Measurements from ENCODE around the gene VAV3.

VAV3 gene

DNA sequence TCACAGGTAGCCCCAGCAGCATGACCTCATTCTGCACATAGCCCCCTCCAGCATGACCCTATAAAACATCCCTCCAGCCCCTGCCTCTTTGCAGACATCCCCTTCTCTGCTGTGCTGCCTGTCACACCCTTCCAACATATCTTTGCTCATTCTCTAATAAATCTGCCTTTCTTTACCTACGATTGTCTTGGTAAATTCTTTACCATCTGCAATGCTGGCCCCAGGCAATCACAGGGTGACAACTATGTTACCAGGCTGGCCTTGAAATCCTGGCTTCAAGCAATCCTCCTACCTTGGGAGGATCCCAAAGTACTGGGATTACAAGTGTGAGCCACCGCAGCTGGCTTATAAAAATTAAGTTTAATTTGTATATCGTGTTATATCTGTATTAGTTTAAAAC is 134.5 kb downstream of the VAV3 start:
- TF ChIP-seq, protein P1, sequence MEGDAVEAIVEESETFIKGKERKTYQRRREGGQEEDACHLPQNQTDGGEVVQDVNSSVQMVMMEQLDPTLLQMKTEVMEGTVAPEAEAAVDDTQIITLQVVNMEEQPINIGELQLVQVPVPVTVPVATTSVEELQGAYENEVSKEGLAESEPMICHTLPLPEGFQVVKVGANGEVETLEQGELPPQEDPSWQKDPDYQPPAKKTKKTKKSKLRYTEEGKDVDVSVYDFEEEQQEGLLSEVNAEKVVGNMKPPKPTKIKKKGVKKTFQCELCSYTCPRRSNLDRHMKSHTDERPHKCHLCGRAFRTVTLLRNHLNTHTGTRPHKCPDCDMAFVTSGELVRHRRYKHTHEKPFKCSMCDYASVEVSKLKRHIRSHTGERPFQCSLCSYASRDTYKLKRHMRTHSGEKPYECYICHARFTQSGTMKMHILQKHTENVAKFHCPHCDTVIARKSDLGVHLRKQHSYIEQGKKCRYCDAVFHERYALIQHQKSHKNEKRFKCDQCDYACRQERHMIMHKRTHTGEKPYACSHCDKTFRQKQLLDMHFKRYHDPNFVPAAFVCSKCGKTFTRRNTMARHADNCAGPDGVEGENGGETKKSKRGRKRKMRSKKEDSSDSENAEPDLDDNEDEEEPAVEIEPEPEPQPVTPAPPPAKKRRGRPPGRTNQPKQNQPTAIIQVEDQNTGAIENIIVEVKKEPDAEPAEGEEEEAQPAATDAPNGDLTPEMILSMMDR (IDR thresholded peaks at IDR 0.05; ENCODE audit: unreplicated experiment in 3 of 3) = no peak
- no peak overlapping the region for H3K4me3 Mint-ChIP-seq
- no peaks in the 10 kb centered on the region for H3K36me3 Mint-ChIP-seq (ENCODE audit: low read depth)
- no peak overlapping the region for H3K27ac Mint-ChIP-seq
- no peaks in the 10 kb centered on the region for H3K27me3 Mint-ChIP-seq (ENCODE audit: low read depth)
- peaks cover 3% of the 10 kb centered on the region for H3K4me1 Mint-ChIP-seq
- H3K9me3 Mint-ChIP-seq = no peaks in the 10 kb centered on the region

DNA sequence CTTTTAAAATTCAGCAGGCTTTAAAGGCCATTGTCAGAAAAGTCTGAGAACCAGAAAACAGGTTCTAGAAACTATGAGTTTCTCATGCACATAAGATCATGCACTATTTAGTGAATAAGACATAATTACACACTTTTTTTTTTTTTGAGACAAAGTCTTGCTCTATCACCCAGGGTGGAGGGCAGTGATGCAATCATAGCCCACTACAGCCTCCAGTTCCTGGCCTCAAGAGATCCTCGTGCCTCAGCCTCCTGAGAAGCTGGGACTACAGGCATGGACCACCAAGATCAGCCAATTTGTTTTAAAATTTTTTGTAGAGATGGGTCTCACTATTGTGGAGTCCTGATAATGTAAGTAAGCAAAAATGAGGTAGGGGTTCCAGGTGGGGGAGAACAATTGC is 134.9 kb downstream of the VAV3 start:
- Mint-ChIP-seq H3K27ac (no peak overlapping the region), H3K27me3 (ENCODE audit: low read depth) (no peaks in the 10 kb centered on the region), H3K4me3 (no peak overlapping the region), H3K4me1 (peaks cover 3% of the 10 kb centered on the region), H3K9me3 (no peaks in the 10 kb centered on the region), H3K36me3 (ENCODE audit: low read depth) (no peaks in the 10 kb centered on the region)
- TF ChIP-seq, protein P1 (IDR thresholded peaks at IDR 0.05; ENCODE audit: unreplicated experiment in 3 of 3) = no peak

DNA sequence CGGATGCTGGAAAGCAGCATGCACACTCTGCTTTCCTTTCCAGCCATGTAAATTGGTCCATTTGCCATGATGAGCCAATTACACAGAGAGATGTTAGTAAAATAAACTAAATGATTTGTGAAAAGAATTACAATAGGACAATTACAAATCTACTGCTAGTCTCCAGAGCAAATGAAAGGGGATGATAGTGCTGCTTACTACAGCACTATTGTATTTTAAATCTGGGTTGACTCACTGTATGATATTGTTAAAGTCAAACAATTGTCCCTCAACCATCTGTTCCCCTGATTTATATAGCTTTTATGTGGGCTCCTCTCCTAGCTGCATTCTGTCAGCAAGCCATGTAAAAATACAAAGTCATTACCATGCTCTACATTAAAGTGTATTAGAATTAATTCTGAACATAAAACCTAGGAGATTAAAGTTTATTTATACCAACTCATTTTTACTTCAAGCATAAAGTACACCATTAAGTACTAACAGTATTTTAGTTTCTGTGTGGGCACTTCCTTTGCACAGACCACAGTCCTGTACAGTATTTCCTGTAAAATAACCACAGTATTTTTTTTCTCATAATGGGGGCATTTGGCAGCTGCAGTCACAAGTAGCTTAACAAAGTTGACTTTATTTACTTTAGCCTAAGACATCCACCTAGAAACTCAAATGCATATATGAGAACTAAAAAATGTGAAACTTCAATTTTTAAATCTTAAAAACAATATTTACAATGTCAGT is 135.8 kb downstream of the VAV3 start:
- TF ChIP-seq, protein P1 (IDR thresholded peaks at IDR 0.05; ENCODE audit: unreplicated experiment in 3 of 3) = no peak
- no peak overlapping the region for H3K4me3 Mint-ChIP-seq
- peaks cover 3% of the 10 kb centered on the region for H3K4me1 Mint-ChIP-seq
- H3K9me3 Mint-ChIP-seq = no peaks in the 10 kb centered on the region
- no peaks in the 10 kb centered on the region for H3K27me3 Mint-ChIP-seq (ENCODE audit: low read depth)
- H3K27ac Mint-ChIP-seq = peak overlapping the region in 1 of 3 experiments; percentile 4
- H3K36me3 Mint-ChIP-seq (ENCODE audit: low read depth) = no peaks in the 10 kb centered on the region

DNA sequence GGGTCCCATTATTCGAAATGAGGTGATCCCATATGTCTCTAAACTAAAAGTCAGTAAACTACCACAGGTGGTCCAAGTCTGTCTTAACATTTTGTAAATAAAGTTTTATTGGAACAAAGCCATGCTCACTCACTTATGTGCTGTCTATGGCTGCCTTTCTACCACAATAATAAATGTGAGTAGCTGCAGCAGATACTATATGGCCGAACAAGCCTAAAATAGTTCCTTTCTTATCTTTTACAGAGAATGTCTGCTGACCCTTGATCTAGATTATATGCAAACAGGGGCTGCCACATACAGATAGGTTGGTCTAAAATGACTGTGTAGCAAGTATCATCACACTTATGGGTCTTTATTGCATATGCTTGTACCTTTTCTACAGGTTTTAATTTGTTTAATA is 140.0 kb downstream of the VAV3 start:
- TF ChIP-seq, protein P1 (IDR thresholded peaks at IDR 0.05; ENCODE audit: unreplicated experiment in 3 of 3) = no peak
- Mint-ChIP-seq H3K4me3 (no peak overlapping the region), H3K36me3 (ENCODE audit: low read depth) (no peaks in the 10 kb centered on the region), H3K9me3 (peaks cover 9% of the 10 kb centered on the region), H3K27ac (no peak overlapping the region), H3K27me3 (ENCODE audit: low read depth) (no peaks in the 10 kb centered on the region), H3K4me1 (peaks cover 3% of the 10 kb centered on the region)

DNA sequence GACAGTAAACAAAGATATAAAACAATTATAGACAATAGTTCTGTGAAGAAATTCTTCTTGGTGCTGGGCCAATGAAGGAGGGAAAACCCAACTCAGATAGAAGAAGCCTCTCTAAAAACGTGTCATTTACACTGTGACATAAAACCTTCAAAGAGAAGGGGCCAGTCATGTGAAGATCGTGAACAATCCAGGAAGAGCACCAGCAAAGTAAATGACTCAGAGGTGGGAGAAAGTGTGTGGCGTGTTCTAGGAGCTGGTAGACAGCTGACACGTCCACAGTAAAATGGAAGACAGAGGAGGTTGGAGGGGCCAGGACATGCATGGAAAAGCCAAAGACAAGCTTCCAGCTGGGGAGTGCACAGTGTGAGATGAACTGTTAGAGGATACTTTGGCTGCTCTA is 143.6 kb downstream of the VAV3 start:
- TF ChIP-seq, protein P1 (IDR thresholded peaks at IDR 0.05; ENCODE audit: unreplicated experiment in 3 of 3) = no peak
- H3K27me3 Mint-ChIP-seq (ENCODE audit: low read depth) = no peaks in the 10 kb centered on the region
- H3K9me3 Mint-ChIP-seq = peaks cover 9% of the 10 kb centered on the region
- H3K4me3 Mint-ChIP-seq = no peak overlapping the region
- H3K27ac Mint-ChIP-seq = no peak overlapping the region
- no peaks in the 10 kb centered on the region for H3K4me1 Mint-ChIP-seq
- no peaks in the 10 kb centered on the region for H3K36me3 Mint-ChIP-seq (ENCODE audit: low read depth)

DNA sequence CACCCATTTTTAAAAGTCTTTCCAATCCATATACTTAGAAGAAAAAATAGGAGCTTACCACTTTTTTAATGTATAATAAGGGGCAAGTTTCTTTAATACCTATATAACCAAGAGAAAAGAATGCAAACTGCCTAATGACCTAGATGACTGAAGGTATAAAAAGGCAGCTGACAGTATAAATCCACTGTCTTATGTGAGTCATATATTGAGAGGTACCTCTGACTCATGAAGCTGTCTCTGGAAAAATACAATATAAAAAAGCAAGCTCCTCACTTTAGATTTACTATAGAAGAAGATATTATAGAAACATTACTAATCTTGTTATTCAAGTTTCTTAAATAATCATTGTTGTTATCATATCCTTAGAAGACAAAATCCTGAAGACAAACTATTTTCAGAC is 144.2 kb downstream of the VAV3 start:
- Mint-ChIP-seq H3K36me3 (ENCODE audit: low read depth) (no peaks in the 10 kb centered on the region), H3K9me3 (peaks cover 9% of the 10 kb centered on the region), H3K27ac (no peak overlapping the region), H3K4me3 (no peak overlapping the region), H3K27me3 (ENCODE audit: low read depth) (no peaks in the 10 kb centered on the region), H3K4me1 (no peaks in the 10 kb centered on the region)
- TF ChIP-seq, protein P1 (IDR thresholded peaks at IDR 0.05; ENCODE audit: unreplicated experiment in 3 of 3) = no peak

Data from nephron (organoid).